HL-60 (cell line): ENCODE measurements around the gene TNFAIP8.

Experiments used
- DNase-seq, 2 experiments: peaks; one replicate each; pipeline ENCODE4 v3.0.0-alpha.2; 2010 to 2020; ENCODE audit warnings: low read depth in 1 of 2, low spot score in 1 of 2
- H3K27ac ChIP-seq: fragments of 250-450 bp; sonication (Bioruptor Pico); replicated peaks from 2 replicates; pipeline ENCODE4 v1.5.1; 2020; ENCODE audit warnings: mild to moderate bottlenecking, moderate library complexity
- H3K27me3 ChIP-seq: fragments of 250-450 bp; sonication (Bioruptor Pico); 2 replicates; pipeline ENCODE4 v1.5.1; 2021; ENCODE audit warnings: mild to moderate bottlenecking, moderate library complexity; ENCODE audit not compliant: insufficient read depth, poor library complexity, severe bottlenecking
- H3K4me3 ChIP-seq: replicated peaks from 2 replicates; pipeline ENCODE4 v1.5.1; 2011; ENCODE audit warnings: mild to moderate bottlenecking, control low read depth, low read length; ENCODE audit not compliant: insufficient read depth
- CTCF ChIP-seq: IDR thresholded peaks from one replicate; pipeline ENCODE4 v1.5.1; 2011; ENCODE audit warnings: low read length, control low read depth, inconsistent platforms; ENCODE audit not compliant: insufficient read depth
- GABPA ChIP-seq: IDR thresholded peaks from 2 replicates; pipeline ENCODE4 v1.6.1; 2012; ENCODE audit warnings: low read depth
- POLR2AphosphoS5 ChIP-seq: IDR thresholded peaks from 2 replicates; pipeline ENCODE4 v1.6.1; 2012; ENCODE audit warnings: low read depth
- SPI1 ChIP-seq: IDR thresholded peaks from 2 replicates; pipeline ENCODE4 v1.6.1; 2012; ENCODE audit warnings: low read depth, mild to moderate bottlenecking, borderline replicate concordance
- long read RNA-seq: library from polyadenylated mRNA; unstranded; transcript quantifications from one replicate; pipeline ENCODE4 v2.0.0, GENCODE V29; 2020
- TF ChIP-seq, protein P1 (sequence below): IDR thresholded peaks from 2 replicates; pipeline ENCODE4 v1.6.1; 2012; ENCODE audit warnings: low read depth; ENCODE audit not compliant: insufficient replicate concordance

TNFAIP8 gene
- long read RNA-seq, transcript TNFAIP8-201 (2 exons, 795 nt), result major isoform, 251 of 268 reads
- long read RNA-seq, partial matches to known transcripts, result 0 of 268 reads
- long read RNA-seq, other reads (novel, unspliced or antisense), result 15 of 268 reads

GRCh38 chr5:119355685-119356611, at the start of gene TNFAIP8:
TNFAIP8 (plus strand) TSS chr5:119356019; CDS start chr5:119356091, 72 bp downstream.
- Histone ChIP-seq H3K4me3 (peak within 1 kb of the TSS; percentile 42), H3K27me3 (no peaks in the 10 kb centered on the region), H3K27ac (no peak within 1 kb of the TSS; the same call in 1 of the 2 replicates)
- TF ChIP-seq POLR2AphosphoS5 (no peak), SPI1 (no peak), GABPA (no peak), CTCF (no peak)
- TF ChIP-seq, protein P1, sequence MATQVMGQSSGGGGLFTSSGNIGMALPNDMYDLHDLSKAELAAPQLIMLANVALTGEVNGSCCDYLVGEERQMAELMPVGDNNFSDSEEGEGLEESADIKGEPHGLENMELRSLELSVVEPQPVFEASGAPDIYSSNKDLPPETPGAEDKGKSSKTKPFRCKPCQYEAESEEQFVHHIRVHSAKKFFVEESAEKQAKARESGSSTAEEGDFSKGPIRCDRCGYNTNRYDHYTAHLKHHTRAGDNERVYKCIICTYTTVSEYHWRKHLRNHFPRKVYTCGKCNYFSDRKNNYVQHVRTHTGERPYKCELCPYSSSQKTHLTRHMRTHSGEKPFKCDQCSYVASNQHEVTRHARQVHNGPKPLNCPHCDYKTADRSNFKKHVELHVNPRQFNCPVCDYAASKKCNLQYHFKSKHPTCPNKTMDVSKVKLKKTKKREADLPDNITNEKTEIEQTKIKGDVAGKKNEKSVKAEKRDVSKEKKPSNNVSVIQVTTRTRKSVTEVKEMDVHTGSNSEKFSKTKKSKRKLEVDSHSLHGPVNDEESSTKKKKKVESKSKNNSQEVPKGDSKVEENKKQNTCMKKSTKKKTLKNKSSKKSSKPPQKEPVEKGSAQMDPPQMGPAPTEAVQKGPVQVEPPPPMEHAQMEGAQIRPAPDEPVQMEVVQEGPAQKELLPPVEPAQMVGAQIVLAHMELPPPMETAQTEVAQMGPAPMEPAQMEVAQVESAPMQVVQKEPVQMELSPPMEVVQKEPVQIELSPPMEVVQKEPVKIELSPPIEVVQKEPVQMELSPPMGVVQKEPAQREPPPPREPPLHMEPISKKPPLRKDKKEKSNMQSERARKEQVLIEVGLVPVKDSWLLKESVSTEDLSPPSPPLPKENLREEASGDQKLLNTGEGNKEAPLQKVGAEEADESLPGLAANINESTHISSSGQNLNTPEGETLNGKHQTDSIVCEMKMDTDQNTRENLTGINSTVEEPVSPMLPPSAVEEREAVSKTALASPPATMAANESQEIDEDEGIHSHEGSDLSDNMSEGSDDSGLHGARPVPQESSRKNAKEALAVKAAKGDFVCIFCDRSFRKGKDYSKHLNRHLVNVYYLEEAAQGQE, result no peak
- DNase-seq, result peak; percentile 11 to 35

DNA sequence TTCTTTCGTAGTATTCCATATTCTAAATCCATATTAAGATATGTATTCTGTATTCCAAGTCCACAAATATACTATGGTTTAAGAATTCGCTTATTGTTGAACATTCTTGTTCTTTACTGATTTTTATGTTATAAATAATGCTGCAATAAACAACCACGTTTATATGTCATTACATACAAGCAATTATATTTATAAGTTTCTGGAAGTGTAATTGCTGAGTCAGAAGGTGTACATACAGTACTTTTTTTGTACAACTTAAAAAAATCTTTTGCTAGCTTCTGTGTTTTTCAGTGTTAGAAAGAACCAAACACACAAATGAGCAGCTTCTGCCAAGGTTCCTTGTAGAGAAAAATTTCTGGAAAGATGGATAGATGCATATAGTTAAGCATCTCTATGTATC, 48.6 kb upstream of the TNFAIP8 start:
- peak overlapping the region; percentile 88 for H3K27ac ChIP-seq
- H3K4me3 ChIP-seq, result no peak overlapping the region
- H3K27me3 ChIP-seq, result no peaks in the 10 kb centered on the region
- no peak for DNase-seq
- TF ChIP-seq GABPA (no peak), POLR2AphosphoS5 (no peak), CTCF (no peak), SPI1 (no peak)
- TF ChIP-seq, protein P1, result no peak

DNA sequence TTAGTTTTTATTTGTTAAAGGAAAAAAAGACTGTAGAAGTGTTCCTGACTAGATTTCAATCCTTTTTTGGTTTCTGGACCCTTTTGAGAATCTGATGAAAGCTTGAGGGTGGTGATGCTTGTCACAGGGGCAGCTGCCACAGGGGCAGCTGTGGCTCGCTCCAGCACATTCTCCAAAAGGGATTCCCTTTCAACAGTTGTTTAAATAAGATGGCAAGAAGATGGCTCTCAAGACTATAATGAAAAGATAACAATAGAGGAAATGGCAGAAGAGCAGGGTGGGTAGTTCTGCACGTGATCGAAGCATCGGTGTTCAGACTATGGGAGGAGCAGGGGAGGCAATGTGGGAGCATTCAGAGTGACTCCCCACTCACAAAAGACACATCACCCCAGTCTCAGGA, 46.5 kb upstream of the TNFAIP8 start:
- no peak for TF ChIP-seq GABPA
- no peak for TF ChIP-seq CTCF
- TF ChIP-seq POLR2AphosphoS5, result no peak
- TF ChIP-seq SPI1, result no peak
- TF ChIP-seq, protein P1, result no peak
- no peaks in the 10 kb centered on the region for H3K27me3 ChIP-seq
- no peak for DNase-seq
- no peak overlapping the region for H3K4me3 ChIP-seq
- peak overlapping the region; percentile 88 for H3K27ac ChIP-seq
